Testis (tissue), 3 donors: ENCODE results near the gene HS3ST3A1. TPM values are rescaled to one million over a fixed set of nuclear protein-coding genes. Genes with fewer than 3 reads are reported as not detected.

ENCODE experiments used
- DNase-seq: peaks from one replicate; pipeline ENCODE4 v3.0.0-alpha.2; 2019
- H3K27ac ChIP-seq, 2 donors: fragments of 200-600 bp; sonication (generic); one replicate each; pipeline ENCODE4 v1.5.1; 2019
- H3K27me3 ChIP-seq: fragments of 200-600 bp; sonication (generic); one replicate; pipeline ENCODE4 v1.5.1; 2019
- H3K36me3 ChIP-seq: fragments of 200-600 bp; sonication (generic); one replicate; pipeline ENCODE4 v1.5.1; 2017; ENCODE audit warnings: low read depth; ENCODE audit errors: missing control alignments
- H3K4me1 ChIP-seq: fragments of 200-600 bp; sonication (generic); one replicate; pipeline ENCODE4 v1.5.1; 2019
- H3K4me3 ChIP-seq, 2 donors: fragments of 200-600 bp; sonication (generic); one replicate each; pipeline ENCODE4 v1.5.1; 2017 to 2019
- H3K9me3 ChIP-seq: fragments of 200-600 bp; sonication (generic); one replicate; pipeline ENCODE4 v1.5.1; 2017
- CTCF ChIP-seq, 3 experiments: fragments of 450-650 bp in 2 of 3; fragments of 200-600 bp in 1 of 3; sonication (generic) in 1 of 3; IDR thresholded peaks; one replicate each; pipeline ENCODE4 v1.5.1; 2016 to 2019; ENCODE audit warnings: antibody characterized with exemption in 3 of 3, mild to moderate bottlenecking in 2 of 3, moderate library complexity in 1 of 3
- POLR2A ChIP-seq: fragments of 450-650 bp; IDR thresholded peaks from one replicate; pipeline ENCODE4 v1.6.1; 2017; ENCODE audit warnings: antibody characterized with exemption, mild to moderate bottlenecking, moderate library complexity
- WGBS, 2 donors: methylation state at CpG; one replicate each; pipeline ENCODE4 v1.1.5; 2018; 5-methylcytosine and 5-hydroxymethylcytosine counted together
- intact Hi-C: fragments of 100-400 bp; cut with DNase I; formaldehyde crosslinking; loops from one replicate; pipeline ENCODE4 v1.15.1; 2023; ENCODE audit warnings: low total_unique reads
- polyA plus RNA-seq: library from polyadenylated mRNA; stranded (reverse); fragments of 350-450 nt; fragmentation: Illumina TruSeq; extraction: RNeasy Lipid Tissue Mini Kit (QIAGEN cat#74804); gene quantifications from one replicate; pipeline ENCODE4 v1.2.3, GENCODE V29; 2014; ENCODE audit warnings: low read depth, low replicate concordance; ENCODE audit not compliant: insufficient read depth
- total RNA-seq, 2 donors: library from RNA; depleted of rRNA; stranded (reverse); fragments of >200 nt; gene quantifications; one replicate each; pipeline ENCODE4 v1.2.3, GENCODE V29; 2016

Gene HS3ST3A1
- total and polyA plus RNA-seq, 3 donors from 2014 or later, result 3.9 to 5.9 (median 5.8) TPM

DNA sequence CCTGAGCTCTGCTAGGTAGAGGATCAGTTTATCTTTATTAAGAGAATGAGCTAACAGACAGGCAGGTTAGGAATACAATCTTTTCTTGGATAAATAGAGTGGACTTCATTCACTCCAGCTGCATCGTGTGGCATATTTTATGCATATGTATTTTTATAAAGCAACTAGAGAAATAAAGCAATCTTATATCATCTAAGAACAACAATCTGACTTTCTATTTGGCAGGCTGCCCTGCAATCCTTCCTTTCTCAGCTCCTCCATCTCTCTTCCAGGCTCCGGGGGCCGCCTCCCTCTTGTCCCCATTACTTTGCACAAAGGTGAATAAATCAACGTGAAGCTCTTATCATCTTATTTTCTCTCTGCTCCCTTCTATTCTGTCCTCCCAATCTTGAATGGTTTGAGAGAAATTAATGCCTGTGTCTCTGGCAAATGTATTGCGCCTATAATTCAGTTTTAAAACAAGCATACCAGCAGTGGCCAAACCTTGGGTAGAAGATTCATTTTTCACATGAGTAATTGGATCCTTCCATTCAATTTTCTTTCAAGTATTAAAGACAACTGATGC, 64.5 kb downstream of the HS3ST3A1 start:
- no peaks in the 10 kb centered on the region for H3K9me3 ChIP-seq
- H3K36me3 ChIP-seq, result no peaks in the 10 kb centered on the region
- intact Hi-C loops, result no loop called here
- H3K4me3 ChIP-seq, result no peak overlapping the region
- no peak overlapping the region for H3K27ac ChIP-seq
- no peaks in the 10 kb centered on the region for H3K27me3 ChIP-seq
- TF ChIP-seq POLR2A, result no peak
- TF ChIP-seq CTCF (IDR thresholded peaks at IDR 0.05), result no peak
- H3K4me1 ChIP-seq, result no peaks in the 10 kb centered on the region
- WGBS, 2 donors, result 81 to 85% methylated on average over 5 of the region's 5 CpGs
- DNase-seq, result no peak

DNA sequence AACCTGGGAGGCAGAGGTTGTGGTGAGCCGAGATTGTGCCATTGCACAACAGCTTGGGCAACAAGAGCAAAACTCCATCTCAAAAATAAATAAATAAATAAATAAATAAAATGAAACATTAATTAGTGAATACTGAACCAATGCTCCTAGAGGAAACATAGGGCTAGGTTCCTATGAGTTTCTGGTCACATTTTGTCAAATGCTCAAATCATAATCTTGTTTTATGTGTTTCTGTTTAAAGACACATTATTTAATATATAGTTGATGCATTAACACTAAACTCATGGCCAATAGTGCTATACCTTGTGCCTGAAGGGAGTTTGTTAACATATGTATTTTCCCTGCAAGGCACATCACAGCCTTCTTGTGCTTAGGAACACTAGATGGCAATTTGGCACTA, 66.8 kb downstream of the HS3ST3A1 start:
- intact Hi-C loops, result no loop called here
- H3K4me1 ChIP-seq, result no peaks in the 10 kb centered on the region
- DNase-seq, result no peak
- H3K4me3 ChIP-seq, result no peak overlapping the region
- no peaks in the 10 kb centered on the region for H3K36me3 ChIP-seq
- 92 to 95% methylated on average over 1 of the region's 1 CpG for WGBS, 2 donors
- TF ChIP-seq POLR2A (no peak), CTCF (IDR thresholded peaks at IDR 0.05) (no peak)
- H3K9me3 ChIP-seq, result no peaks in the 10 kb centered on the region
- H3K27ac ChIP-seq, result no peak overlapping the region
- H3K27me3 ChIP-seq, result no peaks in the 10 kb centered on the region

DNA sequence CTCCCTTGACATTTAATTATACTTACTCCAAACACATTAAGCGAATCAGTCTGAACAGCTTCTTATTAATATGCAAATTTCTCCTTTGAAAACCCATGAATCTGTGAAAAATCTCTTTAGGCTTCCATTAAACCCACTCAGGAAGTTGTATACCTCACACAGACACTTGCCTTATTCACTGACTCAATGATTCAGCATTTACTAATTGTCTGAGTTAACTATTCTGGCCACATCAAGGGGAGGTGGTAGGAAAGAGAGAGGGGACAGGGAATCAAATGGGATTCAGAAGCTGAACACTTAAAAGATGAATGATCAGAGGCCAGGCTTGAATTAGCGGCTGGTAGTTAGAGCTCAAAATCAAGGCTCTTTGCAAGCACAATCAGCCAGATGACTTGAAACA, 70.0 kb downstream of the HS3ST3A1 start:
- 87 to 97% methylated on average over 2 of the region's 2 CpGs for WGBS, 2 donors
- no peaks in the 10 kb centered on the region for H3K9me3 ChIP-seq
- DNase-seq, result no peak
- no peaks in the 10 kb centered on the region for H3K27me3 ChIP-seq
- no peak overlapping the region for H3K4me3 ChIP-seq
- H3K4me1 ChIP-seq, result no peaks in the 10 kb centered on the region
- no peak overlapping the region for H3K27ac ChIP-seq
- H3K36me3 ChIP-seq, result no peaks in the 10 kb centered on the region
- intact Hi-C loops, result no loop called here
- TF ChIP-seq POLR2A, result no peak
- no peak for TF ChIP-seq CTCF (IDR thresholded peaks at IDR 0.05)

DNA sequence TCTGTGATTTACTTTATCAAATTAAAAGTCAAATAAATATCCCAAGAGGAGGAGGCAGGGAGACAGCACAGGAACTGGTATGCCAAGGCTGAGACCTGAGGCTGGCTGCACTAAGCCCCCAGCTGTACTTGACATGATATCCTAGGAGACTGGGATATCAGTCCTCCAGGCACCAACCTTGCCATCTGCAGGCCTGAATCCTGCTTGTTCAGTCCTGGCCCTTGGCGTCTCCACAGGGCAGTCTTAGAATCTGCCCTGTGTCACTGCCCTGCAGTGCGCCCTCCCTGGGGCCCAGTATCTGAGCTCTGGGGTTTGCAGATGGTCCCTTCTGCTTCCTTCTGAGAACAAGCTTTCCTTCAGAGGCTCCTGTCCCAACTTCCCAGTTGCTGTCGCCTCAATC, 75.9 kb downstream of the HS3ST3A1 start:
- Histone ChIP-seq H3K9me3 (no peaks in the 10 kb centered on the region), H3K36me3 (no peaks in the 10 kb centered on the region), H3K4me1 (no peaks in the 10 kb centered on the region), H3K4me3 (no peak overlapping the region), H3K27ac (no peak overlapping the region), H3K27me3 (no peaks in the 10 kb centered on the region)
- WGBS, 2 donors, result 90 to 95% methylated on average over 3 of the region's 3 CpGs
- no peak for DNase-seq
- intact Hi-C loops, result no loop called here
- TF ChIP-seq POLR2A (no peak), CTCF (IDR thresholded peaks at IDR 0.05) (no peak)

DNA sequence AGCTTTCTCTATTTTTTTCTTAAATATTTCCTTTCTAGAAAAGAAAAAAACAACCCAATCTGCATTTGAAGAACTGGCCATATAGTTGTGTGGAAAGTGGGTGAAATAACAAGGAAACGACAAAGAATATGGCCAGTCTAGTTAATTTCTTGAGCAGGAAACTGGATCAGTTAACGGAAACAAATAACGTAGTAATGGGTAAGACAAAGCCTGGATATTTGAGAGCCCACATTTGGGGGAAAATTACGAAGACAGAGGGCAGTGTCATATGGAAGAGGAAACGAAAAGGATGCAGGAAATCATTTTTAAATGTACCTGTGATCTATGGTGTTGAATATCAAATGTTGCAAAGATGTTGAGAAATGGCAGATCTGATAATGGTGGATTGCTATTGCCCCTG, 78.6 kb downstream of the HS3ST3A1 start:
- no peak for TF ChIP-seq CTCF (IDR thresholded peaks at IDR 0.05)
- TF ChIP-seq POLR2A, result no peak
- intact Hi-C loops, result no loop called here
- Histone ChIP-seq H3K4me3 (no peak overlapping the region), H3K27me3 (no peaks in the 10 kb centered on the region), H3K27ac (no peak overlapping the region), H3K9me3 (no peaks in the 10 kb centered on the region), H3K36me3 (no peaks in the 10 kb centered on the region), H3K4me1 (no peaks in the 10 kb centered on the region)
- 92 to 95% methylated on average over 5 of the region's 5 CpGs for WGBS, 2 donors
- no peak for DNase-seq
